ENCODE data around the gene CDKN2AIPNL. TPM values are rescaled to one million over a fixed set of nuclear protein-coding genes. Genes with fewer than 3 reads are reported as not detected.

The CDKN2AIPNL gene
- total RNA-seq, 1 experiment from 2014 or later, result 38.2 TPM

GRCh38 chr5:134365604-134366003 is 46.1 kb downstream of the CDKN2AIPNL start:
- H3K4me2 ChIP-seq (ENCODE audit: low read length), result peak overlapping the region; percentile 77
- no peaks in the 10 kb centered on the region for H3K9me3 ChIP-seq (ENCODE audit: low read length)
- no peak overlapping the region for H3K9ac ChIP-seq (ENCODE audit: low read length)
- intact Hi-C loops (cut with micrococcal nuclease), result no loop called here
- CTCF ChIA-PET, result no interaction called here
- no peak overlapping the region for H3K27ac ChIP-seq (ENCODE audit: low read length)
- H3K36me3 ChIP-seq (ENCODE audit: low read depth, low read length), result no peaks in the 10 kb centered on the region
- peaks cover 15% of the 10 kb centered on the region for H3K79me2 ChIP-seq (ENCODE audit: low read length)
- H3F3A ChIP-seq (ENCODE audit: low read length, unreplicated experiment), result no peaks in the 10 kb centered on the region
- no peak overlapping the region for H3K4me3 ChIP-seq (ENCODE audit: low read length)
- no peak overlapping the region for H2AFZ ChIP-seq (ENCODE audit: low read length)
- no peaks in the 10 kb centered on the region for H3K9me2 ChIP-seq (replicated peaks; ENCODE audit: low read length)
- no TSS peak for BruUV-seq (replicated peaks)
- DNase-seq (no peak), ATAC-seq (no peak)
- H3K4me1 ChIP-seq (ENCODE audit: insufficient read depth, low read length), result peaks cover 17% of the 10 kb centered on the region
- POLR2A ChIA-PET (ENCODE audit: unreplicated experiment), result no interaction called here
- H3K27me3 ChIP-seq (ENCODE audit: low read length), result no peaks in the 10 kb centered on the region
- no peaks in the 10 kb centered on the region for H4K20me1 ChIP-seq (ENCODE audit: low read length)
- no peak for TF ChIP-seq EZH2phosphoT487 (IDR thresholded peaks at IDR 0.05; ENCODE audit: borderline replicate concordance, low read length)
- TF ChIP-seq CTCF (conservative IDR thresholded peaks at IDR 0.05; ENCODE audit: low read depth, low read length), result no peak
- no peak for TF ChIP-seq EZH2 (IDR thresholded peaks at IDR 0.05; ENCODE audit: low read length, unreplicated experiment)

- intact Hi-C loops (cut with micrococcal nuclease), result no loop called here
These were observed 56.0 kb downstream of the CDKN2AIPNL start for GRCh38 chr5:134355681-134356080.

More at GRCh38 chr5:134355681-134356080, 56.0 kb downstream of the CDKN2AIPNL start:
- Histone ChIP-seq H4K20me1 (ENCODE audit: low read length) (no peaks in the 10 kb centered on the region), H3F3A (ENCODE audit: low read length, unreplicated experiment) (no peaks in the 10 kb centered on the region), H3K4me3 (ENCODE audit: low read length) (no peak overlapping the region), H3K27me3 (ENCODE audit: low read length) (no peaks in the 10 kb centered on the region), H3K9me2 (replicated peaks; ENCODE audit: low read length) (no peaks in the 10 kb centered on the region), H3K4me1 (ENCODE audit: insufficient read depth, low read length) (no peaks in the 10 kb centered on the region), H3K9me3 (ENCODE audit: low read length) (no peaks in the 10 kb centered on the region), H3K27ac (ENCODE audit: low read length) (no peak overlapping the region), H3K79me2 (ENCODE audit: low read length) (no peaks in the 10 kb centered on the region), H3K36me3 (ENCODE audit: low read depth, low read length) (no peaks in the 10 kb centered on the region), H3K4me2 (ENCODE audit: low read length) (no peak overlapping the region), H3K9ac (ENCODE audit: low read length) (no peak overlapping the region), H2AFZ (ENCODE audit: low read length) (no peak overlapping the region)
- no peak for TF ChIP-seq EZH2phosphoT487 (IDR thresholded peaks at IDR 0.05; ENCODE audit: borderline replicate concordance, low read length)
- no peak for TF ChIP-seq CTCF (conservative IDR thresholded peaks at IDR 0.05; ENCODE audit: low read depth, low read length)
- TF ChIP-seq EZH2 (IDR thresholded peaks at IDR 0.05; ENCODE audit: low read length, unreplicated experiment), result no peak
- no TSS peak for BruUV-seq (replicated peaks)
- CTCF ChIA-PET, result no interaction called here
- DNase-seq (no peak), ATAC-seq (no peak)
- POLR2A ChIA-PET (ENCODE audit: unreplicated experiment), result no interaction called here

Other genes starting within 250 kb of the CDKN2AIPNL start
- gene SKP1, start 234.9 kb downstream of the CDKN2AIPNL start, total RNA-seq (2014; rRNA removed), result 197 and 220 TPM in 2 replicates
- gene PPP2CA, start 185.8 kb downstream of the CDKN2AIPNL start, total RNA-seq (2014; rRNA removed), result 184 and 292 TPM in 2 replicates
- 0.17 TPM in 1 of 2 replicates, not detected in the other for gene CDKL3, start 44.7 kb downstream of the CDKN2AIPNL start, total RNA-seq (2014; rRNA removed)
- gene UBE2B, start 40.3 kb downstream of the CDKN2AIPNL start, total RNA-seq (2014; rRNA removed), result 9.5 and 10.0 TPM in 2 replicates
- gene JADE2, start 113.8 kb upstream of the CDKN2AIPNL start, total RNA-seq (2014; rRNA removed), result 33.2 and 42.3 TPM in 2 replicates
- 29.1 and 68.4 TPM in 2 replicates for gene SAR1B, start 220.9 kb upstream of the CDKN2AIPNL start, total RNA-seq (2014; rRNA removed)
- gene SEC24A, start 236.9 kb upstream of the CDKN2AIPNL start, total RNA-seq (2014; rRNA removed), result 5.6 and 7.7 TPM in 2 replicates

All from PC-3 (cell line).